Tibial nerve (tissue), 4 donors: ENCODE measurements around the gene NELL2.

ENCODE experiments used
- CTCF ChIP-seq, 5 experiments: fragments of 200-600 bp in 3 of 5; fragments of 450-650 bp in 2 of 5; sonication (generic) in 3 of 5; IDR thresholded peaks; one replicate each; pipeline ENCODE4 v1.5.1; 2016 to 2019; ENCODE audit warnings: antibody characterized with exemption in 5 of 5, mild to moderate bottlenecking in 3 of 5, moderate library complexity in 2 of 5
- EP300 ChIP-seq, 2 donors: sonication (generic); formaldehyde crosslinking; IDR thresholded peaks; one replicate each; pipeline ENCODE4 v1.6.1; 2017; ENCODE audit warnings: antibody characterized with exemption in 2 of 2, mild to moderate bottlenecking in 1 of 2

DNA sequence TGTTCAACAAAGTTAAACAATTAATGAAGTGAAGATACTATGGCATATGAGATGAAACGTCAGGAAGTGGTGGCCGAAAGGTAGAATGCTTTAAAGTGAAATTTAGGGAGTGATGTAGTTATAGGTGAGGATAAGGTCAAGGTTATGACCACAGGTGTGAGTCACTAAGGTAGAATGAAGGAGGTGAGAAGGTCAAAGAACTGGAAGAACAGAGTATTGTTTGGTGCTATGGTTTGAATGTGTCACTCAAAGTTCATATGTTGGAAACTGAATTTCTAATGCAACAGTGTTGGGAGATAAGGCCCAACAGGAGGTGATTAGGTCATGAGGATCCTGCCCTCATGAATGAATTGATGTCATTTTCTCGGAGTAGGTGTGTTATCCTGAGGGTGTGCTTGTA is 293.6 kb downstream of the NELL2 start:
- TF ChIP-seq CTCF (IDR thresholded peaks at IDR 0.05) (no peak), EP300 (IDR thresholded peaks at IDR 0.05) (no peak)
